Bronchial epithelial cell (primary cell): ENCODE measurements around the gene TEX10. TPM values are rescaled to one million over a fixed set of nuclear protein-coding genes. Genes with fewer than 3 reads are reported as not detected.

Source experiments
- DNase-seq: peaks from one replicate; pipeline ENCODE4 v3.0.0-alpha.2; 2010; ENCODE audit warnings: low read depth
- FAIRE-seq: peaks from 2 replicates; lab custom pipeline; 2011; peaks lifted over from hg19 to GRCh38; lab: Jason Lieb, UNC
- H3K27me3 ChIP-seq: 2 replicates; pipeline ENCODE4 v1.5.1; 2011; ENCODE audit warnings: low read length; ENCODE audit not compliant: control insufficient read depth, insufficient read depth
- H3K36me3 ChIP-seq: 2 replicates; pipeline ENCODE4 v1.5.1; 2011; ENCODE audit warnings: low read length; ENCODE audit not compliant: control insufficient read depth, insufficient read depth
- H3K4me3 ChIP-seq: 2 replicates; pipeline ENCODE4 v1.5.1; 2011; ENCODE audit warnings: mild to moderate bottlenecking, low read depth, low read length, control low read depth
- total RNA-seq: library from RNA; depleted of rRNA; stranded (reverse); fragments of >200 nt; gene quantifications from 2 replicates; pipeline ENCODE4 v1.2.1, GENCODE V29; 2014
- TF ChIP-seq, protein P1 (sequence below): IDR thresholded peaks from 2 replicates; pipeline ENCODE4 v1.5.1; 2011; ENCODE audit warnings: mild to moderate bottlenecking, moderate library complexity, low read length, control low read depth, inconsistent platforms; ENCODE audit not compliant: insufficient read depth, severe bottlenecking

Gene TEX10
- total RNA-seq, 1 donor from 2014 or later: 30.0 TPM

- no peaks in the 10 kb centered on the region for H3K27me3 ChIP-seq
- TF ChIP-seq, protein P1, sequence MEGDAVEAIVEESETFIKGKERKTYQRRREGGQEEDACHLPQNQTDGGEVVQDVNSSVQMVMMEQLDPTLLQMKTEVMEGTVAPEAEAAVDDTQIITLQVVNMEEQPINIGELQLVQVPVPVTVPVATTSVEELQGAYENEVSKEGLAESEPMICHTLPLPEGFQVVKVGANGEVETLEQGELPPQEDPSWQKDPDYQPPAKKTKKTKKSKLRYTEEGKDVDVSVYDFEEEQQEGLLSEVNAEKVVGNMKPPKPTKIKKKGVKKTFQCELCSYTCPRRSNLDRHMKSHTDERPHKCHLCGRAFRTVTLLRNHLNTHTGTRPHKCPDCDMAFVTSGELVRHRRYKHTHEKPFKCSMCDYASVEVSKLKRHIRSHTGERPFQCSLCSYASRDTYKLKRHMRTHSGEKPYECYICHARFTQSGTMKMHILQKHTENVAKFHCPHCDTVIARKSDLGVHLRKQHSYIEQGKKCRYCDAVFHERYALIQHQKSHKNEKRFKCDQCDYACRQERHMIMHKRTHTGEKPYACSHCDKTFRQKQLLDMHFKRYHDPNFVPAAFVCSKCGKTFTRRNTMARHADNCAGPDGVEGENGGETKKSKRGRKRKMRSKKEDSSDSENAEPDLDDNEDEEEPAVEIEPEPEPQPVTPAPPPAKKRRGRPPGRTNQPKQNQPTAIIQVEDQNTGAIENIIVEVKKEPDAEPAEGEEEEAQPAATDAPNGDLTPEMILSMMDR: no peak
- FAIRE-seq: no peak
Measured at GRCh38 chr9:100268271-100268670, 84.5 kb downstream of the TEX10 start.

GRCh38 chr9:100267211-100267610 lies 85.5 kb downstream of the TEX10 start:
- H3K36me3 ChIP-seq: peaks cover 2% of the 10 kb centered on the region
- H3K27me3 ChIP-seq: no peaks in the 10 kb centered on the region
- FAIRE-seq: no peak

More at GRCh38 chr9:100268271-100268670, 84.5 kb downstream of the TEX10 start:
- H3K4me3 ChIP-seq: no peak overlapping the region
- no peak for DNase-seq
- H3K36me3 ChIP-seq: peaks cover 2% of the 10 kb centered on the region

More at GRCh38 chr9:100267211-100267610, 85.5 kb downstream of the TEX10 start:
- no peak for DNase-seq
- TF ChIP-seq, protein P1: no peak
- H3K4me3 ChIP-seq: no peak overlapping the region

Other genes starting within 250 kb of the TEX10 start
- gene MSANTD3, start 74.2 kb upstream of the TEX10 start, total RNA-seq: 37.1 and 38.7 TPM in 2 replicates
- gene TMEFF1, start 120.2 kb upstream of the TEX10 start, total RNA-seq: 0.13 and 0.26 TPM in 2 replicates
- gene CAVIN4, start 225.1 kb upstream of the TEX10 start, total RNA-seq: 0.26 and 0.53 TPM in 2 replicates